Activated T-helper 1 cell treated with anti-CD3 and anti-CD28 coated beads, Interleukin-12 subunit alpha, Interleukin-12 subunit beta, Interleukin-2, Interleukin-4 antibody, amounts not matched to agents 30 ng/mL and 10 ng/mL and 1 ng/mL, durations not matched to agents 14 hours and 24 hours and 36 hours (primary cell): ENCODE results near the gene NFE2L3. TPM values are rescaled to one million over a fixed set of nuclear protein-coding genes. Genes with fewer than 3 reads are reported as not detected.
"Not testable (repeated sequence)": the region's sequence is repeated elsewhere in the genome, so short reads cannot be mapped to it uniquely, and the experiment has no call there.

ENCODE experiments used
- DNase-seq: peaks from one replicate; pipeline ENCODE4 v3.0.0; 2021; ENCODE audit warnings: low spot score
- H3K27ac Mint-ChIP-seq: one replicate; pipeline ENCODE4 v1.8.0; 2021; ENCODE audit warnings: mild to moderate bottlenecking, mixed read lengths
- H3K27me3 Mint-ChIP-seq: one replicate; pipeline ENCODE4 v1.8.0; 2022; ENCODE audit warnings: mild to moderate bottlenecking, moderate library complexity, mixed read lengths; ENCODE audit not compliant: insufficient read depth
- H3K36me3 Mint-ChIP-seq: one replicate; pipeline ENCODE4 v1.8.0; 2021; ENCODE audit warnings: low read depth, mixed read lengths
- H3K4me1 Mint-ChIP-seq: one replicate; pipeline ENCODE4 v1.8.0; 2021; ENCODE audit warnings: low read depth, mixed read lengths
- H3K4me3 Mint-ChIP-seq: one replicate; pipeline ENCODE4 v1.8.0; 2021; ENCODE audit warnings: mild to moderate bottlenecking, moderate library complexity, mixed read lengths
- H3K9me3 Mint-ChIP-seq: one replicate; pipeline ENCODE4 v1.8.0; 2021; ENCODE audit warnings: mixed read lengths
- intact Hi-C: fragments of 100-400 bp; cut with micrococcal nuclease; formaldehyde crosslinking; loops from one replicate; pipeline ENCODE4 v1.15.1; 2024
- total RNA-seq: library from RNA; stranded (reverse); gene quantifications from 2 replicates; pipeline ENCODE4 v1.2.3, GENCODE V29; 2022

Gene NFE2L3
- total RNA-seq, 1 donor from 2014 or later, result 80.1 TPM

DNA sequence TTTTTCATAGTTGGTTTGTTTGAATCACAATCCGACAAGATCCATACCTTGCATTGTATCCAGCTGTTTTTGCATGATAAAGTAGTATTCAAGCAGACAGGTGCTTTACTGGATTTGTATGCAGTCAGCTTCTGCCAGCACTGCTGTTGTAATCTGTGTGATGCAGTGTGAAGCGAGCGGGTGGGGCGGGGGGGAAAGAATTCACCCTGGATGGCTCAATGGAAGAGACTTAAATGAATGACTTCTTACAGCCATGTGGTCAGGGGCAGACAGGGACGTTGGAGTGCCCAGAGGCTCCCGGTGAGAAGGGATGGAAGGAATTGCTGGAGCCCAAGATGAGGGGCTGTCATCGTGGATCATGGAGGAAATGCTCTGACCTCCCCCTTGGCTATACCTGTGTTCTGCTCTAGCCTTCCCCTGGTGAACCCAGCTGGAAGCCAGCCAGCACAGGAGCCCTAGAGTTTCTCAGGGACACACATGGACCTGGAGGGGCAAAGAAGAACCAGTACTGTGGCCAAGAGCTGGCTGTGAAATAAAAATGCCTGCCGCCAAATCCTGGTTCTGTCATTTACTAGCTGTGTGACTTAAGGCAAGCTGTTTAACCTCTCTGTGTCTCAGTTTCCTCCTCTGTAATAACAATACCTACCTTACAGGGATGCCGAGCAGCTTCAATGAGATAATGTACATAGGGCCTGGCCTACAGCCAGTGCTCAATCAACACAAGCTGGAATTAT is 14.1 kb downstream of the NFE2L3 start:
- peaks cover 41% of the 10 kb centered on the region for H3K36me3 Mint-ChIP-seq
- H3K4me3 Mint-ChIP-seq, result peak overlapping the region; percentile 16
- peaks cover 77% of the 10 kb centered on the region for H3K4me1 Mint-ChIP-seq
- H3K27me3 Mint-ChIP-seq, result no peaks in the 10 kb centered on the region
- intact Hi-C loops, result loop anchor here (2.0 kb wide), 1 partner anchor 13 kb away; the partner anchor contains the start of gene NFE2L3
- H3K27ac Mint-ChIP-seq, result peak overlapping the region; percentile 79
- no peak for DNase-seq
- no peaks in the 10 kb centered on the region for H3K9me3 Mint-ChIP-seq

DNA sequence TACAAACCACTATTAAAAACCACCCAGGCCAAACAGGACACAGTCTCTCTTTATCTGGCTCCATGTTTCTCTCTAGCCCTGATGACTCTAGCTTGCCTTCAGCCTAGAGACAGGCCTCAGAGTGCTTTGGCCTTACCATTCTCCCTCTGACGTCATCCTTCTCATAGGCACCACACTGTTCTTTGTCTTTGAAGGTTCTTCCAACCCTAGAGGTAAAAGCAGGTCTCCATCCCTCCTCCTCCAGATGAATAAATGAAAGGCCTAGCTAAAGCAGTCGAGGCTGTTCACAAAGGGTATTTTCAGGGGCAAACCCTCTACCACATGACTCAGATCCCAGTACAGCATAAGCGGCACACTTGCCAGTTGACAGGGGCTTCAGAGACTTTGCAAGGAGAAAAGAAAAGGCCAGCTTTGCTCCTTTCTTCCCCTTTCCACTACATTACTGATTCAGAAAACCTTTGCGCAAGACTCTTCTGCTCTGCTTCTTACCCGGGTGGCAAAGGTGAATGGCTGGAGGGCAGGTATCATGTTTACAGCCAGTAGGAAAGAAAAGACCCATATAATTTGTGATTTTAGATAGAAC is 14.8 kb downstream of the NFE2L3 start:
- H3K4me3 Mint-ChIP-seq, result peak overlapping the region; percentile 16
- H3K27ac Mint-ChIP-seq, result peak overlapping the region; percentile 79
- peaks cover 47% of the 10 kb centered on the region for H3K36me3 Mint-ChIP-seq
- no peaks in the 10 kb centered on the region for H3K27me3 Mint-ChIP-seq
- peaks cover 71% of the 10 kb centered on the region for H3K4me1 Mint-ChIP-seq
- no peak for DNase-seq
- no peaks in the 10 kb centered on the region for H3K9me3 Mint-ChIP-seq
- intact Hi-C loops, result loop anchor here (1.0 to 2.0 kb wide), 2 partner anchors 10 to 14 kb away; partner anchors contain the start of gene NFE2L3

DNA sequence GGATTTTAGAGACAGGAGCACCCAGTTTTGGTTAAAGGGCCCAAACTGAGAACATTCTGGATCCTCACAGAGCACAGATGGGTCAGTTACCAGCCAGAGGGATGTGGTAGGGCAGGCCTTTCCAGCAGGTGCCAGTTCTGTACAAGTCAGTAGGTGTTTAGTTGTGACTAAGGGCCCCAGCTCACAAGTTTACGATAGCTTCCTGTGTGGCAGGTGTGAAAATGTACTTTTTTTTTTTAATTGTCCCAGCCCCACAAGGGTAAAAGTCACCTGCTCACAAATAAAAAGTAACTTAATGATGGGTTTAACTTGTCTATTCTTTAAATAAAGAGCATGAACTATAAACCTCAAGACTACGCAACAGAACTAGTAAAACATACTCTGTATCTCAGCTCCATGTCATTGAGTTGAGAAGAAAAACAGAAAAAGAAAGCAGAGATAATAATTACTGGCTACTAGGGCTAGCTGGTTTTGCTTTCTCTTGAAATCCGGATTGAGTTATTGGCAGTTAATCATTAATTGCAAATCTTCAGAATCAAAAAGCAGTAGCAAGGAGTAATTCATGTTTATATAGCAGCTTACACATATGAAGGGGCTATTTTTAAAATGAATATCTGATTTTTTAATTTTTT is 15.4 kb downstream of the NFE2L3 start:
- peak overlapping the region; percentile 16 for H3K4me3 Mint-ChIP-seq
- H3K4me1 Mint-ChIP-seq, result peaks cover 64% of the 10 kb centered on the region

DNA sequence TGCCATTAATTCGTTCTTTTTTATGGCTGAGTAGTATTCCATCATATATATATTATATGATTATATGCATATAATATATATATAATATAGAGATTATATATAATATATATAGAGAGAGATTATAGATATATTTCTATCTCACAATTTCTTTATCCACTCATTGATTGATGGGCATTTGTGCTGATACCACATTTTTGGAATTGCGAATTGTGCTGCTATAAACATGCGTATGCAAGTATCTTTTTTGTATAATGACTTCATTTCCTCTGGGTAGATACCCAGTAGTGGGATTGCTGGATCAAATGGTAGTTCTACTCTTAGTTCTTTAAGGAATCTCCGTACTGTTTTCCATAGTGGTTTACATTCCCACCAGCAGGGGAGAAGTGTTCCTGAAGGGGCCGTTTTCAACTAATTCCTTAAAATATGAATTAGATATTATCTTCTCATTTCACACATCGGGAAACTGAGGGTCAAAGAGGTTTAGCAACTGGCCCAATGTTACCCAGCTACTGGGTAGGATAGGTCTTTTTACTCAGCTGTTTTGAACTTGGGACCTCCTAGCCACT is 16.5 kb downstream of the NFE2L3 start:
- Mint-ChIP-seq H3K4me1 (peaks cover 64% of the 10 kb centered on the region), H3K27ac (no peak overlapping the region), H3K36me3 (peaks cover 48% of the 10 kb centered on the region), H3K4me3 (no peak overlapping the region), H3K27me3 (no peaks in the 10 kb centered on the region), H3K9me3 (no peaks in the 10 kb centered on the region)
- intact Hi-C loops, result no loop called here
- DNase-seq, result no peak

More for the DNA sequence above, 15.4 kb downstream of the NFE2L3 start:
- no peaks in the 10 kb centered on the region for H3K9me3 Mint-ChIP-seq
- DNase-seq, result no peak
- H3K36me3 Mint-ChIP-seq, result peaks cover 47% of the 10 kb centered on the region
- H3K27ac Mint-ChIP-seq, result peak overlapping the region; percentile 79
- H3K27me3 Mint-ChIP-seq, result no peaks in the 10 kb centered on the region
- intact Hi-C loops, result loop anchor here (1.0 to 2.0 kb wide), 2 partner anchors 11 to 15 kb away; partner anchors contain the start of gene NFE2L3

DNA sequence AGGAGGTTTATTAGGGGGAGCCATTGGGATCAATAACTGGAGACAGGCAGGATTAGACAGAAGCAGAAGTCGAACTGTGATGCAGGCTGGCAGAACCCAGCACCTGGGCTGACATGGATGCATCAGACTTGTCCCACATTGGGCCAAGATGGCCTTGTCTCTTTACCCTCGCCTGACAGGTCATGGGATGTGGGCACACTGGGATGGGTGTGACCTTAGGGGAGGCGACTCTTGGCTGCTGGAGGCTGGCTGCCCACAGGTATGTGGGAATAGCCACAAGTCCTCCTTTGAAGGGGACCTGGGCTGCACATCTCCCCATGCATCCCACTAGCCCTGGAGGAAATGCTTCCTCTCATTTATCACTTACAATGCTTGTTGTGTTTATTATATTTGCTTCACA is 17.3 kb downstream of the NFE2L3 start:
- intact Hi-C loops, result no loop called here
- Mint-ChIP-seq H3K4me3 (no peak overlapping the region), H3K36me3 (peaks cover 52% of the 10 kb centered on the region)

DNA sequence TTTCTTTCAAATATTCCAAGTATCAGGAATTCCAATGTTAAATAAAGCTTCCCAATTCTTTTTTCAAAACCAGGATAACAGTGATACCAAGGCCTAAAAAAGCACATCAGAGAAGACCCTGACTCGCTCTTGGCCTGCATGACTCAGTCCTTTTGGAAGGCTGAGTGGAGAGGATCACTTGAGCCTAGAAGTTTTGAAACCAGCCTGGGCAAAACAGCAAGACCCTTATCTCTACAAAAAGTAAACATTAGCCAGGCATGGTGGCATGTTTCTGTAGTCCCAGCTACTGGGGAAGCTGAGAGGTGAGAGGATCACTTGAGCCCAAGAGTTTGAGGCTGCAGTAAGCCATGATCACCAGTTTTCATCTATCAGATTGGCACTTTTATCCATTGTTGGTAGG is 18.7 kb downstream of the NFE2L3 start:
- Mint-ChIP-seq H3K27ac (no peak overlapping the region), H3K9me3 (no peaks in the 10 kb centered on the region), H3K36me3 (peaks cover 55% of the 10 kb centered on the region), H3K4me1 (peaks cover 62% of the 10 kb centered on the region), H3K4me3 (no peak overlapping the region), H3K27me3 (no peaks in the 10 kb centered on the region)
- no peak for DNase-seq
- intact Hi-C loops, result no loop called here

More for the DNA sequence above, 17.3 kb downstream of the NFE2L3 start:
- H3K4me1 Mint-ChIP-seq, result peaks cover 64% of the 10 kb centered on the region
- no peaks in the 10 kb centered on the region for H3K9me3 Mint-ChIP-seq
- no peaks in the 10 kb centered on the region for H3K27me3 Mint-ChIP-seq
- H3K27ac Mint-ChIP-seq, result no peak overlapping the region
- no peak for DNase-seq

DNA sequence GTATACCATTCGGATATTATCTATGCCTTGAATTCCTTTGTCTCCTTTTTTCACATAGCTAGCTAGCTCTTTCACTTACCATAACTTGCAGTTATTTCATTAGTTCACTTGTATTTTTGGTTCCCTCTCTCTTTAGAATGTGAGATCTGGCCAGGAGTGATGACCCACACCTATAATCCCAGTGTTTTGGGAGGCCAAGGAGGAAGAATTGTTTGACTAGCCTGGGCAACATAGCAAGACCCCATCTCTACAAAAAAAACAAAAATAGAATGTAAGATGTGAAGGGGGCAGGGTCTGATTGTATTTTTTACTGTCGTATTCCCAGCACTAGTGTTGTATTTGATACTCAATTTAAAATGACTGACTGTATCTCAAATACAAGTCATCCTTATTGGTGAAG is 19.6 kb downstream of the NFE2L3 start:
- no peak overlapping the region for H3K27ac Mint-ChIP-seq
- H3K4me3 Mint-ChIP-seq, result no peak overlapping the region
- H3K4me1 Mint-ChIP-seq, result peaks cover 53% of the 10 kb centered on the region
- no peaks in the 10 kb centered on the region for H3K9me3 Mint-ChIP-seq
- H3K27me3 Mint-ChIP-seq, result no peaks in the 10 kb centered on the region
- peaks cover 49% of the 10 kb centered on the region for H3K36me3 Mint-ChIP-seq
- intact Hi-C loops, result no loop called here
- DNase-seq, result no peak

DNA sequence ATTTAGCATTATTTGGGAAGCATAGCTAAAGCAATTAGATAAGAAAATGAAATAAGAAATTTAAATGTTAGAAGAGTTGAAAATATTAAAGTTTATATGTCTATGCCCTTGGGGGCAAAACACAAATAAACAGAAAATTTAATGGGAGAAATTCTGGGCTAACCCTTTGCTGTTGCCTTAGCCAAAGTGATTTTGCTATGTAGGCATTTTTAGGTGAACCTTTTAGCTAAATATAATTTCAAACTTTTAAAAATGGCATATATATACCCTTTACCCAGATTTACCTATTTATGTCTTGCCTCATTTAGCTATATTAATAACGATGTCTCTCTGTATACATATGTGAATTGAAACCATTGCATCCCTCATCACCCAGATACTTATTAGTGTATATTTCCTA is 20.1 kb downstream of the NFE2L3 start:
- Mint-ChIP-seq H3K4me3 (no peak overlapping the region), H3K27ac (no peak overlapping the region), H3K27me3 (no peaks in the 10 kb centered on the region), H3K4me1 (peaks cover 48% of the 10 kb centered on the region), H3K9me3 (no peaks in the 10 kb centered on the region), H3K36me3 (peaks cover 47% of the 10 kb centered on the region)
- DNase-seq, result no peak
- intact Hi-C loops, result no loop called here

DNA sequence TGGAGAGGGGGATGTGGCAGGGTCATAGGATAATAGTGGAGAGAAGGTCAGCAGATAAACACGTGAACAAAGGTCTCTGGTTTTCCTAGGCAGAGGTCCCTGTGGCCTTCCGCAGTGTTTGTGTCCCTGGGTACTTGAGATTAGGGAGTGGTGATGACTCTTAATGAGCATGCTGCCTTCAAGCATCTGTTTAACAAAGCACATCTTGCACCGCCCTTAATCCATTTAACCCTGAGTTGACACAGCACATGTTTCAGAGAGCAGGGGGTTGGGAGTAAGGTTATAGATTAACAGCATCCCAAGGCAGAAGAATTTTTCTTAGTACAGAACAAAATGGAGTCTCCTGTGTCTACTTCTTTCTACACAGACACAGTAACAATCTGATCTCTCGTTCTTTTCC is 23.9 kb downstream of the NFE2L3 start:
- peaks cover 42% of the 10 kb centered on the region for H3K4me1 Mint-ChIP-seq
- H3K4me3 Mint-ChIP-seq, H3K9me3 Mint-ChIP-seq, H3K27ac Mint-ChIP-seq, DNase-seq, H3K27me3 Mint-ChIP-seq, intact Hi-C loops: not testable (repeated sequence)
- peaks cover 54% of the 10 kb centered on the region for H3K36me3 Mint-ChIP-seq

DNA sequence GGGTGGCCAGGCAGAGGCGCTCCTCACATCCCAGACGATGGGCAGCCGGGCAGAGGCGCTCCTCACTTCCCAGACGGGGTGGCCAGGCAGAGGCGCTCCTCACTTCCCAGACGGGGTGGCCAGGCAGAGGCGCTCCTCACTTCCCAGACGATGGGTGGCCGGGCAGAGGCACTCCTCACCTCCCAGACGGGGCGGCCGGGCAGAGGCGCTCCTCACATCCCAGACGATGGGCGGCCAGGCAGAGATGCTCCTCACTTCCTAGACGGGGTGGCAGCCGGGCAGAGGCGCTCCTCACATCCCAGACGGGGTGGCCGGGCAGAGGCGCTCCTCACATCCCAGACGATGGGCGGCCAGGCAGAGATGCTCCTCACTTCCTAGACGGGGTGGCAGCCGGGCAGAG is 24.7 kb downstream of the NFE2L3 start:
- peaks cover 48% of the 10 kb centered on the region for H3K4me1 Mint-ChIP-seq
- H3K36me3 Mint-ChIP-seq, result peaks cover 51% of the 10 kb centered on the region
- H3K27ac Mint-ChIP-seq, H3K9me3 Mint-ChIP-seq, H3K27me3 Mint-ChIP-seq, DNase-seq, intact Hi-C loops, H3K4me3 Mint-ChIP-seq: not testable (repeated sequence)

DNA sequence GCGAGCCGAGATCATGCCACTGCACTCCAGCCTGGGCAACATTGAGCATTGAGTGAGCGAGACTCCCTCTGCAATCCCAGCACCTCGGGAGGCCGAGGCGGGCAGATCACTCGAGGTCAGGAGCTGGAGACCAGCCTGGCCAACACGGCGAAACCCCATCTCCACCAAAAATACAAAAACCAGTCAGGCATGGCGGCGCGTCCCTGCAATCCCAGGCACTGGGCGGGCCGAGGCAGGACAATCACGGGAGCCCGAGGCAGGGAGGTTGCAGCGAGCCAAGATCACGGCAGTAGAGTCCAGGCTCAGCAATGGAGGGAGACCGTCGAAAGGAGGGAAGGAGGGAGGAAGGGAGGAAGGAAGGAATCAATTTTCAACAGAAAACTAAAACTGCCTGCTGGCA is 25.3 kb downstream of the NFE2L3 start:
- H3K27ac Mint-ChIP-seq, result peak overlapping the region; percentile 23
- H3K4me3 Mint-ChIP-seq, H3K9me3 Mint-ChIP-seq, DNase-seq, intact Hi-C loops, H3K27me3 Mint-ChIP-seq: not testable (repeated sequence)
- peaks cover 49% of the 10 kb centered on the region for H3K36me3 Mint-ChIP-seq
- peaks cover 49% of the 10 kb centered on the region for H3K4me1 Mint-ChIP-seq

DNA sequence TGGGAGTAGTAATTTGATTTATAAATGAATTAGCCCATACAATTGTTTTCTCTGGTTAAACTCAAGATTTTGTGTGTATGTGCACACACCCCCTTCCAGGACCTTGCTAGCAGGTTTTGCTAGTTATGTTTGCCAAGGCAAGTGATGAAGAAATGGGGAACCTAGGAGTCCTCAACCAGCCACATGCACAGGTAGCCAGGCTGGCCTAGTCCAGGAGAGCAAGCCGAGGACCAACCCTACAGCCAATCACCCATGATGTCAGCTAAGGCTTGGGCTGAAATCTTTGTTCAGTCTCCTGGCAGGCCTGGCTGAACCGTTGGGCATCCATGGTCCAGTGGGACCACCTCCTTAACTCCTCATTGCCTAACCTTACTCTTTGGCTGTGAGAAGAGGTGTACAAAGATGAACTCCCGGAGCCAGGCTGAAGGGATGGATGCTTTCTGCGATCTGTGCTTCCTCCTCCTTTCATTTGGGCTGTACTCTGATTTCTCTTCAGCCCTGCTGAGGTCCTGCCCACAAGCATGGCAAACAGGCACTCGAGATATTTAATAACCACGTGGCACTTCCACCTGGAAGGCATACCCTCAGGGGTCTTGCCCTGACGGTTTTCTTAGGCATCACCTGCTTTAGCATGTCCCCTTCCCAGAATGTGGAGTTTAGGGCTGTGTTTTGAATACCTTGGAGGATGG is 26.4 kb downstream of the NFE2L3 start:
- H3K27me3 Mint-ChIP-seq, result no peaks in the 10 kb centered on the region
- no peak for DNase-seq
- peaks cover 41% of the 10 kb centered on the region for H3K4me1 Mint-ChIP-seq
- intact Hi-C loops, result no loop called here
- no peak overlapping the region for H3K4me3 Mint-ChIP-seq
- H3K27ac Mint-ChIP-seq, result peak overlapping the region; percentile 34
- H3K36me3 Mint-ChIP-seq, result peaks cover 43% of the 10 kb centered on the region
- no peaks in the 10 kb centered on the region for H3K9me3 Mint-ChIP-seq
